HG03196 (cell line): ENCODE data around the gene EXOG.
"Not testable (repeated sequence)": the region's sequence is repeated elsewhere in the genome, so short reads cannot be mapped to it uniquely, and the experiment has no call there.

Experiments
- ATAC-seq: cut with Tn5 transposase; IDR thresholded peaks from one replicate; pipeline ENCODE4 v1.9.1; 2021; ENCODE audit not compliant: unreplicated experiment

Gene EXOG

GRCh38 chr3:38561746-38562466, 65.8 kb downstream of the EXOG start:
- no peak for ATAC-seq

- no peak for ATAC-seq
Observed at GRCh38 chr3:38562467-38562925, 66.4 kb downstream of the EXOG start.

DNA sequence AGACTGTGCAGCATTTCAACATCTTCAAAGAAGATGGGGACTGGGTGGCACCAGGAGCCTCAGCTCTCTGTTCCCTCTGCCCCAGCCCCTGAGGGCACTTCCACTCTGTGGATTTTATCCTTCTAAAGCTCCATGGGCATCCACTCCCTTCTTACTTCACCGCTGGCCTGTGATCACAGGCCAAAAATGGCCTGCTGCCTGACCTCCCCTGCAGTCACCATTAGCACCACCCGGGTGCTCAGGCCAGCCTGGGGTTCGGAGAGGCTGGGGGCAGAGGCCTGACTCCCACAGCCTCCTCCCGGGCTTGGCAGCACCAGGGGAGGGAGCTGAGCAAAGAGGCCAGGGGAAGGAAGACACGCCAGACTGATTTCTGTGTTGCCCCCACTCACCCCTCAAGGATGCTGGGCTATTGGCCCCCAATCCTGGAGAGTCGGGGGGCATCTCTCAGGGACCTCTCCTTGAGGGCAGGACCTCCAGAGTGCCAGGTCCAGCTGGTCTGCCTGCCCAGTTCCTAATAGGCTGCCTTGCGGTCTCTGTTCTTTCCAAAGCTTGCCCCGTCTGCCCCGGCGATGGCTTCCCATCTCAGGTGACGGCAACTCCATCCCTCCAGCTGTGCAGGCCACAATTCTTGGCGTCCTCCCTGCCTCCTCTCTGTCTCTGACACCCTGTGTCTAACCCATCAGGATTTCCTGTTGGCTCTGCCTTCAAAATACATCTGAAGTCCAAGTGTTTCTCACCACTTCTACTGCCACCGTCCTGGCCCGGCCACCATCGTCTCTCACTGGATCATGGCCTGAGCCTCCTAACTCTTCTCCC, 67.1 kb downstream of the EXOG start:
- no peak for ATAC-seq

DNA sequence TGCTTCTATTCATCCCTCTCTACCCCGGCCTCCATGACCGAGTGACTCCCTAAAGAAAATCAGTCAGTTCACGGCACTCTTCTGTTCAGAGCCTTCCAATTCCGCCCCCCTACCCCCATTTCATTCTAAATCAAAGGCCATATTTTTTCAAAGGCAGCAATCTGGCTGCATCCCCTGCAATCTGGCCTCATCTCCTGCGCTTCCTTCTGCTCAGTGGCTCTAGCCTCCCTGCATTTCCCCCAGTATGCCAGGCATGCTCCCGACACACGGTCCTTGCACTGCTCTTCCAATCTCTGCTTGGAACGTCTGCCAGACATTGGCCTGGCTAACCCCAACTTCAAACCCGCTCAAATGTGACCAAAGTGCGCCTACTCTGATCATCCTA, 67.7 kb downstream of the EXOG start:
- ATAC-seq = no peak

GRCh38 chr3:38564631-38565338, 68.6 kb downstream of the EXOG start:
- no peak for ATAC-seq

DNA sequence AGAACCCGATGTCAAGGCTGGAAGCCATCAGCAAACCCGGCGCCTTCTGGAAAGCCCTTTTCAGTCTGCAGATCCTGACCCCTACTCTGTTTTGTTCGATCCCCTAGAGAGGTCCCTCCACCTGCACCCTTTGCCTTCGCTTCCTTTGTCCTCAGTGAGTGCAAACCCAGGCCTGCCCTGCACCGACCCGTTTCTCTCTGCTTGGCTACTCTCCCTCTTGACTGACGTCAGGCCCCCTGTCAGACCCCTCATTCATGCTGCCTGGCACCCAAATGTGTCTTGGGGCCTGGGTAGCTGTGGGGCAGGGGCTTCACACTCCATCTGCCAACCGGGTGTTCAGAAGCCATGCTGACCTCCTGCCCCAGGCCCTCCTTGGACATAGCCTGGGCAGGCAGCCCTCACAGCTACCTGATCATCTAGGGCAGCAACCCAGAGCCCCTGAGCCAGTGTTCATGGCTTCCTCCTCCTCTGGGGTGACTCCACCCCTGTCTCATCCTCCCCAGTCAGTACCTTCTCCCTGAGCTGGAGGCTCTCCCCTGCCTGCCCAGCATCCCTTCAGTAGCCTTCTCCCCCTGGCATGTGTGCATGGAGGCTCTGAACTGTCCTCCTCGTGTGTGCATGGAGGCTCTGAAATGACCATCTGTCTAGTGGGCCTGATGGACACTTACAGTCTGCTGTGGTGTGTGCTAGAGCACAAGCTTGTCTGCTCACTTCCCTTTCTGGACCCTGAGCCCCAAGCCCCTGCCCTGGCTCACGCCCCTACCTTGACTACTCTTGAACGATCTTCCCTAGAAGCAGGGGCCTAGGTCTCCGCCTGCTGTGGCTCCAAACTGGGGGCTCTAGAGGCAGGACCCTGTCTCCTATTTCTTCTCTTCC, 69.4 kb downstream of the EXOG start:
- ATAC-seq = no peak

GRCh38 chr3:38566215-38566528, 70.0 kb downstream of the EXOG start:
- no peak for ATAC-seq

GRCh38 chr3:38566794-38567193, 70.7 kb downstream of the EXOG start:
- not testable (repeated sequence) for ATAC-seq

GRCh38 chr3:38567498-38567897, 71.4 kb downstream of the EXOG start:
- no peak for ATAC-seq

DNA sequence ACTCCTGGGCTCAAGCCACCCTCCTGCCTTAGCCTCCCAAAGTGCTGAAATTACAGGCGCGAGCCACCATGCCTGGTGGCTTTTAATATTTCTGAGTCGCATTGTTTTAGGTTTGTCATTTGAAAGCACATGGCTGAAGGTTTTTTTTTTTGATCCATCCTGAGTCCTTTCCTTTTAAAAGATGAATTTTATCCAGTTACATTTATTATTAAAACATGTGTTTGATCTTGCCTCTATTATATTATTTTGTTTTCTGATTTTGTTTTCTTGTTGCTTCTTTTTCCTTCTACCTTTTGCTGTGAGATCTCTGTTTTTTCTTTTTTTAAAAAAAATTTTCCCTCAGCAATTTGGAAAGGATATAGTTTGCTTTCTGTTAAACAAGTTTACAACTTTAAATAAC, 77.0 kb downstream of the EXOG start:
- no peak for ATAC-seq

GRCh38 chr3:38573556-38573955, 77.4 kb downstream of the EXOG start:
- no peak for ATAC-seq

DNA sequence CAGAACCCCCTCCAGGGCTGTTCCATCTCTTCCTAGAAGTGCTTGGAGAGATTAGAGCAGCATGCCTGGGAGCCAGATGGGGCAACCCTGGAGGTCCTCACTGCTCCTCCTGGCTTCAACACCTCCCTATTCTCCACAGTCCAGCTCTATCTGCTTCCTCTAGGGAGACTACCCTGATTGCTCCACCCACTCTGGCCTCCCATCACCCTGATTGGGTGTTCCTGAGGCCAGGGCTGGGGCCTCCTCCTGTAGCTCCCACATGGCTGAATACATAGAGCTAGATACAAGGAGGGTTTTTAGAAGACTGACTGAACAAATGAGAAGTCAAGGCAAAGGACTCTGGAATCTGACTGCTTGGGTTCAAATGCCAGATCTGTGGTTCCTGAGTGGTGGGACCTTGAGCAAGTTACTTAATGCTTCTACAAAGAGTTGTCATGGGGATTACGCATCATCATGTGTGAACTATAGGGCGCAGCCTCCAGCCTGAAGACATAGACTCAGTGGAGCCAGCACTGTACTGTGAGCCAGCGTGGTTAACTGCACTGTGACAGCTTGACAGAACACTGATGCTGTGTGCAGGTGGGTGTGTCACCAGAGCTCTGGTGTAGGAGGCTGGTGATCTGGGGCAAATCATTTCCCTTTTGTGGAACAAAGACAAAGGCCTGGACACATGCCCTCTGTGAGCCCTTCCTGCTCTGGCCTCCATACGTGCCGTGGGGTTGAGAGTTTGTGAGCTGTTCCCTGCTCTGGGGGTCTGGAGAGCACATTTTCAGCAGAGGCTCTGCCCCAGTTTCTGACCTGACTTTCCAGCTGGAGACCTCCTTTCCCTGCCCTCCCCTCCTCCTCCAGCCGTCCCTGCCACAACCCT, 78.5 kb downstream of the EXOG start:
- no peak for ATAC-seq

- no peak for ATAC-seq
Observed at GRCh38 chr3:38575279-38575843, 79.2 kb downstream of the EXOG start.
